Measurements from ENCODE around the gene VIPR2.

The VIPR2 gene

DNA sequence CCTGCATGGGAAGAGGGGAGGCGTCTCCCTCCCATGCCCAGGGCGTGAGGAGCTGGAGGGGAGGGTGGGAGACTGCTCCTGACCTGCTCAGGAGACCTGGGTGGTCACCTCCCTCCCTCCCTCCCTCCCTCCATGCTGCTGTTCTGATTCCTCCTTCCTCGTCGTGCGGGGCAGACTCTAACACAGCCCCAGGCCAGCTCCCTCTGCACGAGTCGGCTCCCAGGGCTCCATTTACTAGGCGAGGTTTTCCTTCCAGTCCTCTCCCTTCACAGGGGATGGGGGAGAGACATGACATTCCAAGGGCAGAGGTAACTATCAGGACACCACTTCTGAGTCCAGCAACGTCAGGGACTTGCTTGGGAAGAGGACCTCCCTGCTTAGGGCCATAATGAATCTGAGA lies 23.6 kb downstream of the VIPR2 start:
- DNase-seq (ENCODE audit: low read depth in 2 of 2): no peak

DNA sequence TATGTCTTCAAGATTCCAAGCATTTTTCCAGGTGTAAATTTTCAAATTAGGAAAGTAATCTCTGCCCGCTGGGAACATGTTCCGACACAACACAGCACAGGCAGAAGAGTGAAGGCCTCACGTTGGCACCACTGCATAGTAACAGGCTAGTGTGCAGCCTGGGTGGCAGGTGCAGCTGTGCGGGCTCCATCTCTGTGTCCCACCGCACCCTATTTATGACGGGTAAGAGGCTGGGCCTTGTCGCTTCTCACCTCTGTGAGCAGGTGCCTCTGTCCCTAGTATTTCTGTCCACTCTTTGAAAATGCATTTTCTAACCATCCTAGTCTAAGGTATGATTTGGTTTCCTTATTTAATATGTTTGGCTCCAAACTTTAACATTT lies 24.1 kb downstream of the VIPR2 start:
- DNase-seq (ENCODE audit: low read depth in 2 of 2): no peak

DNA sequence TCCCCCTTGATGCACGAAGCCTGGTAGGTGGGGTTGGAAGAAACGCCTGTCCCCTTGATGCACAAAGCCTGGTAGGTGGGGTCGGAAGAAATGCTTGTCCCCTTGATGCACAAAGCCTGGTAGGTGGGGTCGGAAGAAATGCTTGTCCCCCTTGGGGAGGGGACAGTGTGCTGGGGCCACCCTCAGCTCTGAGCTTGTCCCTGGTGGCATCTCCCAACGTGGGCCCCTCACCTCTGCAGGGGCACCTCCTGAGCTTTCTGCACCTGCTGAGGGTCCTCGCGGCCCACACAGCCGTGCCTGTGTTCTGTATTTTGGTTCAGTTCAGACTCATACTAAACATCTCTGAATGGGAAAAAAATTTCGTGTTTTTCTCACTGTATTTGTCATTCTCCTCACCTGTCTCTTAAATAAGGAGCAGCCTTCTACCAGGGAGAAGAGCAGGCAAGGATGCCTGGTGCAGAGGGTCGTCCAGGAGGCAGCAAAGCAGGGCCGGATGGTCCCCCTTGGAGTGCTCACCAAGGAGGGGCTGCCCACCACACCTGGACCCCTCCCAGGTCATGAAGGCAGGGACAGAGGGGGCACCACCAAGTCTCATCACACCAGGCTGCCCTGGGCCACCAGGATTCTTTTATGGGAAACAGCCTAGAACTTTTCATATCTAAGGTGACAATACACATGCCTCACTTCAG lies 24.7 kb downstream of the VIPR2 start:
- DNase-seq (ENCODE audit: low read depth in 2 of 2): no peak

- DNase-seq (ENCODE audit: low read depth in 2 of 2): no peak
Observed at GRCh38 chr7:159119026-159119741, 25.5 kb downstream of the VIPR2 start.

GRCh38 chr7:159118623-159119022 lies 26.0 kb downstream of the VIPR2 start:
- DNase-seq (ENCODE audit: low read depth in 2 of 2): no peak

DNA sequence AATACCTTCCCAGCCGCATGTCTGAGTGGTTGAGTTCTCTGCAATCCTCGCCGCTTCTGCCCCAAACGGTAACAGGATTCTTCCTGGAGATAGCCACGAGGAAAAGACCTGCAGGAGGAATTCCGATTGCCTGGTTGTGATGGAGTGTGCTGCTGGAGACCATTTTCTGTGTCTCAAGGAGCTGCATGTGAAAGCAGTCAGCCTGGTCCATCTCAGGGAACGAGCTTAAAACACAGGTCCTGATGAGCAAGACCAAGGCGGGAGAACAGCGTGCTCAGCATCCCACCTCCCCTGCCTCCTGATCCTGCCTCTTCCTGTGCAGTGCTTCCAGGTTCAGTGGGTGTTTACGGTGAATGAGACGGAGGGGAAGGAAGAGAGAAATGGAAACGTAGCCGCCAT lies 26.5 kb downstream of the VIPR2 start:
- DNase-seq (ENCODE audit: low read depth in 2 of 2): no peak

GRCh38 chr7:159117366-159118196 lies 27.1 kb downstream of the VIPR2 start:
- DNase-seq (ENCODE audit: low read depth in 2 of 2): no peak

DNA sequence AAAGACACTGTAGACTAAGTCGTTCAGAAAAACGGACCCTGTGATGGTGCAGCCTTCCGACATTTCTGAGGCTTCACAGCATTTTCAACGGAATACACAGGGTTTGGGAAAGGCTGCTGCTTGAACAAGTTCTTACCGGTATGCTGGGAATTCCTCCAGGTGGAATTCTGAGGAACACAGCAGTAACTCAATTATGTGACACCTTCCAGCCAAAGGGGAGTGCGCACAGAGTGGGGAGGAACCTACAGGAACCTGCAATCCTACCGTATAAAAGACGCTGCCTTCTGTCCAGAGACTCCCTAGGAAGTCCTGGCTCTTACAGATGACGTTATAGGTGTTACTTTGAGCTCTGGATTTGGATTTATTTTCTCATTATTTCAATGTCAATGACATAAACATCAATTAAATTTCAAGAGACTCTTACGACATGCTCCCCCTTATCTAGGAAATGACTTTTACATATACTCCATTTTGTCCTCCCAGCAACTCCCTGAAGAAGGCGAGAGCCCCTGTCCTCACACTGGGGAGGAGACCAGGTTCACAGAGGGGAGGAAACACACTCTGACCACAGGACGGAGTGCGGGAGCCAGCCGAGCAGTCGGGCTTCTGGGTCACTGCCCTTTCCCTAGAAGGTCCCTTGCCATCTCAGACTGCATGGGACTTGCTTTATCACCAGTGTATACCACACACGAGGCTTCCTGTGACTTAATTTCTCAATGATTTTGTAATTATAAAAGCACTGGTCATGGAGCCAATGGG lies 27.9 kb downstream of the VIPR2 start:
- DNase-seq (ENCODE audit: low read depth in 2 of 2): no peak

- DNase-seq (ENCODE audit: low read depth in 2 of 2): no peak
Observed at GRCh38 chr7:159115601-159116501, 28.8 kb downstream of the VIPR2 start.

- DNase-seq (ENCODE audit: low read depth in 2 of 2): no peak
Observed at GRCh38 chr7:159114981-159115380, 29.7 kb downstream of the VIPR2 start.

DNA sequence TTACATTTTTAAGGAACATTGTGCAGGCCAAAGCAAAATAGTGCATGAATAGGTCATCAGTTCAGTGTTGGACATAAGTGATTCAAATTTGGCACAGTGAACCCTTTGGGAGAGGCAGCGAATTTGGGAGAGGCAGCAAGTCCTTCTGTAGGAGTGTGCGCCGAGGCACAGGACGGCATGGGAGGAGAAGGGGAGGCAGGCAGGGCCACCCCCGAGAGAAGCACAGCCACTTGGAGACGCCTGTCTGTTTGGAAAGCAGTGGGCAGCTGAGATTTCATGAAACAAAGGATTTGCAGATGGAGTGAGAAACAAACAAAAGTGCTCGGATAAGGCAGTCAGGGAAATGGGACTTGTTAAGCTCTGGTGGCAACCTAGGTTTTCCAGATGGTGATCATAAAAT lies 30.6 kb downstream of the VIPR2 start:
- DNase-seq (ENCODE audit: low read depth in 2 of 2): no peak

- DNase-seq (ENCODE audit: low read depth in 2 of 2): no peak
Observed at GRCh38 chr7:159113056-159113455, 31.6 kb downstream of the VIPR2 start.

DNA sequence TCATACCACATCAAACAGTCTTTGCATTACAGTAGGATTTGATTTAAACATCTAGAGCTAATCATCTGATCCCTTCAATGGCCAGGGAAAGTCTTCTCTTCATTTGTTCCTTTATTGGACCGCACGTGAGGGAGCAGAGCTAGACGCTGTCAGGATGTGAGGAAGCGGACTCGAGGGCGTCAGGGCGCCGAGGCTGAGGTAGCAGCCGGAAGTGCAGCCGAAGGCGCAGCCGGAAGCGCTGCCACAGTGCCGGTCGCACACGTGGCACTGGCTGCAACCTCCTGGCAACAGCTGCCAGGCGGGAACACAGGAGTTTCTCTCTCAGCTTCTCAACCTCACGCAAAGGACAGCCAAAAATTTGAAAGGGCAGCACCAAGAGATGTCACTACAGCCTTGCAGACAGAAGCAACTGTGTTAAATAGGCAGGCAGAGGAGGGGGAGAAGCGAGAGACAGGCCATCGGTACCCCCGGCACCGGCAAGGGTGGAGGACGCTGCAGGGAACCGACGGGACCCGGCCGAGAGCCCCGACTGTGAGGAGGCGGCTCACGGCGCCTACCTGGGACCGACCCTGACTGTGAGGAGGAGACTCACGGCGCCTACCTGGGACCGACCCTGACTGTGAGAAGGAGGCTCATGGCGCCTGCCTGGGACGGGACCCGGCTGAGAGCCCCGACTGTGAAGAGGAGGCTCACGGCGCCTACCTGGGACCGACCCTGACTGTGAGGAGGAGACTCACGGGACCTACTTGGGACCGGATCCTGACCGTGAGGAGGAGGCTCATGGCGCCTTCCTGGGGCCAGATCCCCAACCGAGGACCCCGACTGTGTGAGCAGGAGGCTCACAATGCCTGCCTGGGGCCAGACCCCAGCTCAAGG lies 32.3 kb downstream of the VIPR2 start:
- peak in 1 of 2 donors; percentile 3 for DNase-seq (ENCODE audit: low read depth in 2 of 2)

GRCh38 chr7:159109653-159110035 lies 35.0 kb downstream of the VIPR2 start:
- DNase-seq (ENCODE audit: low read depth in 2 of 2): no peak

- no peak for DNase-seq (ENCODE audit: low read depth in 2 of 2)
Observed at GRCh38 chr7:159108941-159109652, 35.6 kb downstream of the VIPR2 start.

DNA sequence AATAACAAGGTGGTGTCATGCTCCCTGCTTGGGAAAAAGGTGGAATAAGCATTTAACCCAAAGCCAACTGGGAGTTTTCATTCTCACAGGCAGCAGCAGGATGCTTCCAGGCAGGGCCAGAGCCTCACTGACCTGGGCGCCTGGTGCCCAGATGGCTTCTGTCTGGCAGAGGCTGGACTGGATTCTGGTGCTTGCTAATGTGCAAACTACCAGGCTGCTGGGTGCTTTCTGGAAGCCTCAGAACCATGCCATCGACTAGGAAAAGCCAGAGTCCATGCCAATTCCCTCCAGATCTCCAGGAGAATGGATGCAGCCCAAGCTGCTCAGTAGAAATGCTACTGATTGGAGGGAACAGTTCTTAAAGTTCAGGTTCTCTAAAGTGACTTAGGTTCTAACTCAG lies 36.2 kb downstream of the VIPR2 start:
- DNase-seq (ENCODE audit: low read depth in 2 of 2): no peak

GRCh38 chr7:159107161-159107892 lies 37.3 kb downstream of the VIPR2 start:
- DNase-seq (ENCODE audit: low read depth in 2 of 2): no peak

All from stimulated activated CD8-positive, alpha-beta memory T cell treated with anti-CD3 and anti-CD28 coated beads, Interleukin-2, amount 100 ng/mL, for 1 hour (primary cell).